Hematopoietic multipotent progenitor cell treated with erythropoietin and hydrocortisone succinate and interleukin-3 and kit ligand, for 6 days (in vitro differentiated cells): ENCODE measurements around the gene KAT6B.
"Not testable (repeated sequence)": the region's sequence is repeated elsewhere in the genome, so short reads cannot be mapped to it uniquely, and the experiment has no call there.

ENCODE experiments used
- DNase-seq: peaks from one replicate; pipeline ENCODE4 v3.0.0-alpha.2; 2015

KAT6B gene

DNA sequence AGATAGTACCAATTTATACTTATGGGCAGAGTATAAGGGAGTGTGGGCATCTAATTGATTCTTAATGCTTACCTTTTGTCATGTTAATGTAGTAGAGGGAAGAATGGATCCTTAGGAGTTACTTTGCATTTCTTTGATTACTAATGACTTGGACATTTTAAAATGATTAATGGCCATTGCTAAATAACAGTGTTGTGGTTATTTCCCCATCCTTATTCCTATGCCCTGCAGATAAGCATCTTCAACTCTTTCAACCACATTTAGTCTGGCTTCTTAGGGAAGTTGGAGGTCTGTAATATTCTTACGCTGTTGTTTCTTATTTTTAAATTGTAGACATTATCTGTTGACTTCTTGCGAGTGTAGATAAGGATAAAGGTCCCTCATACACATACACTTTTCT is 37.2 kb downstream of the KAT6B start:
- peak; percentile 55 for DNase-seq

DNA sequence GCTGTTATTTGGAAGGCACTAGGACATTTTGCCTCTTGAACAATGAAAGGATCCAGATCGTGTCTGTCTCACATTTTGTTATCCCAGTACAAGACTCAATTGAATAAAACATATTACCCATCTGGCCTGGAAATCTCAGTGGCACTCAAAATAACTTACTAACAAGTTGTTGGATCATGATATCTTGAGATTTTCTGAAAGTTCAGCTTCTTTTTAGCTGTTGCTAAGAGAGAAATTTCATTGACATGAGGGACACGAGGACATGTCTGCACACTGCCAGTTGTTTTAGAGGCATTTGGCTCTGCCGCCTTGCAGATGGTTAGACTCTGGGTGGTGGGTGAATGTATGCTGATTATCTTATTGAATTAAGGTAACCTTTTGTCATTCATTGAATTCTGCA is 41.0 kb downstream of the KAT6B start:
- no peak for DNase-seq

DNA sequence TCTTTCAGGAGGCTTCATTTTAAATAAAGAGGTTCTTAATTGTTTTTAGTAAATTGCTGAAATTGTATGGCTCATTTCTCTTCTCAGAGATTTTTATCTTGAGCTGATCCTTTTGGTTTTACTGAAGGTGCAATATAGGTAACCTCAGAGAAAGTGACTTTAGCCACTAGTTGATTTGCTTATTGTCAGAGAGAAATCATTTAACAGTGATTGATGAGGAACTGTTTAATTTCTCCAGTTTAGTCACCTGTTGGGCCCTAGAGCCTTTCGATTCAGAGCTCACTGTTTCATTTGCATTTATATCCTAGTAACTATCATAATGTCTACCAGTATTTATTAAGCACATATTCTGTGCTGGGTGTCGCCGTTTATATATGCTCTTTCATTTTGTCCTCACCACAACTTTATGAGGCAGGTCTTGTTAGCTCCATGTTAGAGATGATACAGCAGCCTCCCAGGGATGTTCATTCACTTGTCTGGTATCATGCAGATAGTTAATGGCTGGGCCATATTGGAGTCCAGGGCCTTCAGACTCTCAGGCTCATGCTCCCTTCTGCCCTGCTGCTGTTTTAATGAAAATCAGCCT is 42.1 kb downstream of the KAT6B start:
- DNase-seq, result no peak

DNA sequence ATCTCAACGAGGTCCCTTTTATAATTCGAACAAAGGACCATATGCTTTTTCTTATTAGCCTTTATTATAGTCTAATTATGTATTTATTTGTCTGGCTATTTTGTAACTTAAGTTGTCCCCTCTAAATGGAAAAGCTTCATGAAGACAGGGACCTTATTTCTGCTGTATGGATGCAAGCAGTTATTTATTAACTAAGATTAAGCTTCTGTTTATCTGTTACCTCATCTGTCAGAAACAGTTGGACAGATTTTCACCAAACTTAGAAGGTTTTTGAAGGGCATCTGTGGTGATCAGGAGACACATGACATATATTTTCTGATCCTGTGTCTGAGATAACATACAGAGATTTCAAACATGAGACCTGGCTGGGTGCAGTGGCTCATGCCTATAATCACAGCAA is 43.2 kb downstream of the KAT6B start:
- DNase-seq, result no peak

DNA sequence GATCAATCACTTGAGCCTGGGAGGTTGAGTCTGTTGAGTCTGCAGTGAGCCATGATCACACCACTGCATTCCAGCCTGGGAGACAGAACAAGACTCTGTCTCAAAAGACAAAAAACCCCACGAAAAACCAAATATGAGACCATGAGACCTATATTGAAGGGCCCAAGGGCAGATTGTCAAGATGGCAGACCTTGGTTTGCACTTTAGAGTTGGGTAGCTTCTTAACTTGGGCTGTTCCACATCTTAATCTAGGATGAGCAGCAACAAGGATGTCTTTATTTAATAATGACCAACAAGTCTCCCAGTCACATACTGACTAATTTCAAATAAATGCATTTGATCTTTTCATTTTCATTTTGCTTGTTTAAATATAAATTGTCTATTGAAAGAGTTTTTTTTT is 43.8 kb downstream of the KAT6B start:
- no peak for DNase-seq

DNA sequence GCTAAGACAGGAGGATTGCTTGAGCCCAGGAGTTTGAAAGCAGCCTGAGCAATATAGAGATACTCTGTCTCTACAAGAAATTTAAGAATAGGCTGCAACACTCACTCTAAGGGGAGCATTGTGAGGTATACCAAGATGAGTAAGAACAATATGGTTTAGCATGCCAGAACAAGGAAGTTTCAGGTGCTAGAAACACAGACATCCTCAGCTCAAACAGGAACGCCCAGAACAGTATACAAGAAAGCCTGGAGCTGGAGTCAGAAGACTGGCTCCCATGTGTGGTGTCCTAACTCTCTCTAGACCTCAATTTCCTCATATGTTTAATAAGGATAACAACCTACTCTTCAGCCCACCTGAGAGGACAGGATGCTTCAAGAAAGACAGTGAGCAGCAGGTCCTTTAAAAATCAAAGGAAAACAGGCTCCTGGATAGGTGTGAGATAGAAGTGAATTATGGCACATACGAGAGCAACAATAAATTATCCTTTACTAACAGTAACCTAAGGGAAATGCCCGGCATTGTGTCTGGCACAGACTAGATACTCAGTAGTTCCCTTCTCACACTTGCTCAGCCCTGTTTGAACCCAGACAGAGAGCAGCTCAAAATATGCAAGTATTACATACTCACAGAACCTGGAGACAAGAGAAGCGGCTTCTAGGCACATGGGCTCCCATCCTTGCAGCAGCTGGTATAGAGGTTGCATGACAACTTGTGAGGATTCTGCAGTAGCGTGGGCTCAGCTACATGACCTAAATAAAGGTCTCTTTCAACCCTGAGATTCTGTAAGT is 45.4 kb downstream of the KAT6B start:
- DNase-seq, result peak; percentile 21

DNA sequence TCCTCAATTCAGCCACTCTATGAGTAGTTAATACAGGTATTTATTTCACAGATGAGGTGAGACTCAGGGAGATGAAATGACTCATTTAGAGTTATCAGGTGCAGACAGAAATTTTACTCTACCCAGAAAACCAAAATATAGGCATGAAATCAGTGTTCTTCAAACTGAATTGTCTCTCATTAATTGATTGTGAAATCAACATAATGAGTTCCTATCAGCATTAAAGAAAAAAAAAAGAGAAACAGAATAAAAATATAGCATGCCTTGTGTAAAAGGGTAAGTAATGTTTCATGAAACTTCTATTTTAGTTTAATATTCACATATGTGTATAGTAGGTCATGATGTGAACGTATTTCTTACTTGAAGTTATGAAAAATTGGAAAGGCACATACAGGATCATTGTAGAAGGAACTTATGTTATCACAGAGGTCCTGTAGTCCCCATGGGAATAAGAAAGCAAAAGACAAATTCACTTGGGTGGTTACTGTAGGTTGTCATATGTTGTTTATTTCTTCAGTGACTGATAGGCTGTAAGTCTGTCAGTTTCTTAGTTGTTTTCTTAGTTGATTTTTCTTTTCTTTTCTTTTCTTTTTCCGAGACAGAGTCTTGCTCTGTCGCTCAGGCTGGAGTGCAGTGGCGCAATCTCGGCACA is 47.5 kb downstream of the KAT6B start:
- DNase-seq, result no peak

DNA sequence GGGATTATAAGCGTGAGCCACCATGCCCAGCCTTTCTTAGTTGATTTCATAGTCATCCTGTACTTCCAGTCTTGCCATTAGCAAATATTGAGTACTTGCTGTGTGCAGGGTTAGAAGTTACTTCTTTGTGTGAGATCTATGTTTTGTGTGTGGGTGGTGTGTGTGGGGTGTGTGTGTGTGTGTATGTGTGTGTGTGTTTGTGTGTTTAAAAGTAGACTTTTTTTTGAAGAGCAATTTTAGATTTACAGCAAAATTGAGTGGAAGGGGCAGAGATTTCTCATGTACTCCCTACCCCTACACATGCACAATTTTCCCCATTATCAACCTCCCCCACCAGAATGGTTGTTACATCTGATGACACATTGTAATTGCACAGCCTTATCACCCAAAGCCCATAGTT is 48.2 kb downstream of the KAT6B start:
- DNase-seq, result no peak

DNA sequence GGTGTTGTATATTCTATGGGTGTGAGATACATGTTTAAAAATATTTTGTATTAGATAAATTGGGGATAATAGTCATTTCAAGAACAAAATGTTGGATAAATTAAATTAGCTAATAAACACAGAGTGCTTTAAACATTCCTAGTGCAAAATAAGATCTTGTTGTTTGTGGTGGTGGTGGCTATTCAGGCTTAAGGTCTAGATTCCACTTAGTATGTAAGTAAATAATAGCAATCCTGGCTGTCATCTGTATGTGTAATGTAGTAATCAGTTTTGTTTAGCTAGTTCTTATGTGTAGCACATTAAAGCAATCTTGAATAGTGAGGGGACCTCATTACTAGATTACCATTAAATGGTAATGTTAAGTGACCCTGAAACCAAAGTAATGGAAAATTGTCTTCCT is 48.7 kb downstream of the KAT6B start:
- no peak for DNase-seq

DNA sequence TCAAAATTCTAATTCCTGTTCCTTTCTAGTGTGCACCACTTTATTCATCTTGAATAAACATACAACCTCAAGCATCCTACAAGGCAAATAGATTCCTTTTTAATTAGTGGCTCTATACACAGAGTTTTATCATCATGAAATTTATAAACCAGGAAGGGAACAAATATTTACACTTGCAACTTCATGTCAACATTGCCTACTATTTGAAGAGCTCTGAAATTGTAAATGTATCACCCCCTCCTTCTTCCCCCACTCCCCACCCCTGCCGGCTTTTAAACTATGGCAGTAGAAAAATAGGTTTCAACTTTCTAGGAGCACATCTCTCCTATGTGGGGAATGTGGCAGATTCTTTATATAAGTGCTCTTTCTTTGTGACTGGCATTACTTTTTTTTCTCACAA is 49.6 kb downstream of the KAT6B start:
- no peak for DNase-seq

DNA sequence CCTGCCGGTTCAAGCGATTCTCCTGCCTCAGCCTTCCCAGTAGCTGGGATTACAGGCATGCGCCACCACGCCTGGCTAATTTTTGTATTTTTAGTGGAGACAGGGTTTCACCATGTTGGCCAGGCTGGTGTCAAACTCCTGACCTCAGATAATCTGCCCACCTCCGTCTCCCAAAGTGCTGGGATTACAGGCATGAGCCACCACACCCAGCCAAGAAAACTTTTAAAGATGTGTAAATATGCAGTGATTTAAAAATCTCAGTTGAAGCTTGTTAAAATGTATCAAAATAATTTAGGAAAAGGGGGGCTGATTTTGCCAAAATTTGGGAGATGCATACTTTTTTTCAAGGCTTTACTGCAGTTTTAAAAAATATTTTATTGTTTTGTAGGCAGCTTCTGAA is 50.7 kb downstream of the KAT6B start:
- not testable (repeated sequence) for DNase-seq

DNA sequence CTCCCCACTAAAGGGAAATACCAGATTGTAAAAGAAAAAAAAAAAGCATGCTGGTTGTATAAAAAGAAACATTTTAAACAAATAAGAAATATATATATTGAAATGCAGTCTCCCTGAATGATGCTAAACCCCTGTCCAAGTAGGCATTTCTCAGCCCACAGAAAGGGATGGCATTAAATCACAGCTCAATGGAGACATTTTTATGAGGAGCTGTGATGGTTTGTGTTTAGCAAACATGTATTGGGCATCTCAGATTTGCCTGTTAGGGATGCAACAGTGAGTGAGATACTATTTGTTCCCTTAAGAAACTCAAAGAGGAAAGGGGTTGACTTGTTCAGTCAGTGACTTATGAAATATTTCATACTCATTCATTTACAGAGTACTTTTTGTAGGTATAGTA is 51.5 kb downstream of the KAT6B start:
- no peak for DNase-seq

DNA sequence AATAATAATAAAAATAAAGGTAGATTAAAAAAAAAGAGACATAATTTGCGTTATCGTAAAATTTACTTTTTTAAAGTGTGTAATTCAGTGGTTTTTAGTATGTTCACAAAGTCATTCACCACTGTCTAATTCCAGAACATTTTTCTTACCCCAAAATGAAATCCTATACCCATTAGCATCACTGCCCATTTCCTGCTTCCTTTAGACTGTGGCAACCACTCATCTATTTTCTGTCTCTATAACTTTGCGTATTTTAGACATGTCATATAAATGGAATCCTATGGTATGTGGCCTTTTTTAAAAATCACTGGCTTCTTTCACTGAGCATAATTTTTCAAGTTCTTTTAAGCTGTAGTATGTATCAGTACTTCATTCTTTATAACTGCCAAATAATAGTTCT is 53.6 kb downstream of the KAT6B start:
- DNase-seq, result no peak

DNA sequence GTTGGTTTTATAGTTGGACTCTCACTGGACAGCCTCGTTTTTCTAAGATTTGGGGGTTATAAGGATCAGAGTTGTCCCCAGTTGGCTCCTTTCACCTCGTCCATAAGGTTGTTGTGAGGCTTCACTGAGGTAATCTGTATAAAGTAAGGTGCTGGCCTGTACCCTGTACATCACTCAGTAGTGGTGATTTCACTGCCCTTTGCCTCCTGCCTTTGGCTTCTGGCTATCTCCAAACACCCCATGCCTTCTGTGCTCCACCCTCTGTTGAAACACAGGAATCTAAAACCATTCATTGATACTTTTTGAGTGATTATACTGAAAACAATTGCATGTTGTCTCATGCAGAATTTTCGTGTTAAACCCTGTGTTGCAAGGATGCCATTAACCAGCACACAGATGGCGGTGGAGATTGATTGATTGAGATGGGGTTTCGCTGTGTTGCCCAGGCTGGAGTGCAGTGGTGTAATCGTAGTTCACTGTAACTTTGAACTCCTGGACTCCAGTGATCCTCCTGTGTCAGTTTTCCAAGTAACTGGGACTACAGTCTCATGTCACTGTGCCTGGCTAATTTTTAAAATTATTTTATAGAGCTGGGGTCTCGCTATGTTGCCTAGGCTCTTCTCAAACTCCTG is 55.0 kb downstream of the KAT6B start:
- DNase-seq, result no peak

DNA sequence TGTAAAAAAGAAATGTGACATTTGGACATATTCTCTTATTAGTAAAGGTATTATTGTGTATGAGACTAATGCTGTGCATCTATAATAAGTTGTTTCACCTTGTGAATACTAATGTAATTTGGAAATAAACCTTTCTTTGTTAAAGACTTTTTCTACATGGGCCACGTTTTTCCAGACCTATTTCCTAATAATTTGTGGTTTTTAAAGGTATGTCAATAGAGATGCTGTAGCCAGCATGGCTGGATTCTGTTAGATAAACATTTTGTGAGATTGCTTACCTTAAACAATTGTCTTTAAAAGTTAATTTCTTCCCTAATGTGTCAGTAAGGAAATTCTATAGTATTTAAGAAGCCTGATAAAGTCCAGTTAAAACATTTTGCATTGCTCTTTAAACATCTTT is 56.0 kb downstream of the KAT6B start:
- no peak for DNase-seq

DNA sequence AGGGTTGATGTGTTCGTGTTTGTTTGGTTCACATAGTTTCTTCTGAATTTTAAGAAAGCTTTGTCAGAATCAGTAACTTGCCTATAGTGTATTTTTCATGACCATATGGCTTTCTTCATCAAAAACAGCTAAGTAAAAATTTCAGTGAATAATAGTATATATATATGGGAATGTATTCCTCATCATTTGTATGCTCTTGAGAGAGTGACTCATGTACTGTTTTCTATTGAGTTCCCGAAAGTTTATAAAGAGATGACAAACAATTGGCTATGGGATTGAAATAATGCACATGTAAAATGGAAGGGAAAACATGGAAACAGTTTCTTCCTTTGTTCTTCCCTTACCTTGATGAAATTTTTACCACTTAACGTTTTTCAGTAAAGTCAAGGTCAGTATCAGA is 56.4 kb downstream of the KAT6B start:
- DNase-seq, result no peak

DNA sequence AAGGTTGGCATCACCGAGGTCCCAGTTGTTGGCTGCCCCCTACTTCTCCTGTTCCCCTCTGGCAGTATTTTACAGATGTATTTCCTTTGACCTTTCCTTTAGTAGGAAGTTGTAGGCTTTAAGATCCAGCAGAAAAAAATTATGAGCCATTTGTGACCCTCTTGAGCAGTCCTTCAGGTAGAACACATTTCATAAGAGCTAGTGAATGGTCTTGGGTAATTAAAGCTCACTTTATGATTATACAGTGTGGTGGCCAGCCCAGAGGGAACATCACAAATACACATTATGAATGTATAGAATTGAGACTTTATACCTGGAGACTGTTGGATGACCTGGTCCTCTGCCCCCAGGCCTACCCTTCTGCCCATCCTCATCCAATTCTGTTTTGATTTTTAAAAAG is 57.0 kb downstream of the KAT6B start:
- no peak for DNase-seq

DNA sequence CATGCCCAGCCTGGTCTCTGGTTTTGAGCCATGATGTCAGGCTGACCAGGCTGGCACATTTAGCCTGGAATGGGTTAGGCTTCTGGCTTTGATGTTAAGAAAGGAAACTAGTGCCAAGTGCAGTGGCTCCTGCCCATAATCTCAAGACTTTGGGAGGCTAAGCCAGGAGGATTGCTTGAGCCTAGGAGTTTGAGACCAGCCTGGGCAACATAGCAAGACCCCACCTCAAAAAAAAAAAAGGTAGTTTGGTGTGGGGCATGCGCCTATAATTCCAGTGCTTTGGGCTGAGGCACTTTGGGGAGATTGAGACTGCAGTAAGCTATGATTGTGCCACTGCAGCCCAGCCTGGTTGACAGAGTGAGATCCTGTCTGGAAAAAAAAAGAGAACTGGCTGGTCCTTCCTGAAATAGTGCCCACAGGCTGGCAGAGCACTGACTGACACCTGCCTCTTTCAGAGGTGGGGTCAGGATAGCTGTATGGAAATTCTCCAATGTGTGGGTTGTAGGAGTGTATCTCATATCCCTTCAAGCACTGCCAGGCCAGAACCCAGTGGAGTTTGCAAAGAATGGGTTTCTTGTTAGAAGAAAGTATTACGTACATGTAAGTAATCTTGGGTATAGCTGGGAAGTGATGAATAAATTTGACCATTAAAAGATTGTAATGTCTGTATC is 61.3 kb downstream of the KAT6B start:
- no peak for DNase-seq

DNA sequence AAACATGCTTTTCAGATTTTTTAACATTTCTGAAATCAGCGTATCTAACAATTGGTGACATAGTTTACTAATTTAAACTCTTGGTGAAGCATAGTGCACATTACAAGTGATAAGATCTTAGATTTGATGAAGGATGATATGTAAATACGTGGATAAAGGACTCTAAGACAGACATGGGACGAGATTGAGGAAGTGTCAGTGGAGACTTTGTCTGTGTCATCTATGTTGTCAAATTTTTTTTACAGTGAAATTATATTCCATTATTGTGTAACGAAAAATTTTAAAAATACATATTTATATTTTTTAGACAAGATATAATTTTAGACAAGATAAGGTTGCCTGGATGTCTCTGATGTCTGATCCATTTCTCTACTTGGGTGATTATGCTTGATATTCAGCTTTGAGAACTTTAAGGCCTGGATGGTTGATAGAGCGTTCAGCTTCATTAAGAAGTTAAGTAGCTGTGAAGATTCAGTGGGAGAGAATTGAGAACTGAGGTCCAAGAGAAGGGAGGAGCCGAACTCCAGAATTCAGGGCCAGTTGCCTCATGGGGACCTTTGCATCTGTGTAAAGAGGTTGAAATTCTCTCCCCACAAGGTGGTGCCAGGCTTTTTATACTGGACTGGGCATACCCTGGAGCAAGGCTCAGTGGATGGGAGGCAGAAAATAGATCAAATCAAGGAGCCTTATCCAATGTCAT is 62.7 kb downstream of the KAT6B start:
- peak; percentile 25 for DNase-seq

DNA sequence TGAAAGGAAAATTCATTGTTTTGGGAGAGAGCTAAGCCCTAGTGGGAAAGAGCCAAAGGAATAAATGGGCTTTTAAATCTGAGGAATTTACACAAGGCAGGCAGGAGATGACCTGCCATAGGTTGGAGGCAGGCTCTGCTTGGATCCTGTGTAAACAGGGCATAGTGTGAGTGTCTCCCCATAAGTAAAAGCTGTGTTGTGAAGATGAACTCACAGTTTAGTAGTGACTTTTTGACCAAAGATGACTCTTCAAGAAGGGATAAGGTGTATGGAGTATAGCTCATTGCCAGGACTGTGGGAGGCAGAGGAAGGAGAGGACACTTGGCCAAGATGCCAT is 63.2 kb downstream of the KAT6B start:
- DNase-seq, result no peak

DNA sequence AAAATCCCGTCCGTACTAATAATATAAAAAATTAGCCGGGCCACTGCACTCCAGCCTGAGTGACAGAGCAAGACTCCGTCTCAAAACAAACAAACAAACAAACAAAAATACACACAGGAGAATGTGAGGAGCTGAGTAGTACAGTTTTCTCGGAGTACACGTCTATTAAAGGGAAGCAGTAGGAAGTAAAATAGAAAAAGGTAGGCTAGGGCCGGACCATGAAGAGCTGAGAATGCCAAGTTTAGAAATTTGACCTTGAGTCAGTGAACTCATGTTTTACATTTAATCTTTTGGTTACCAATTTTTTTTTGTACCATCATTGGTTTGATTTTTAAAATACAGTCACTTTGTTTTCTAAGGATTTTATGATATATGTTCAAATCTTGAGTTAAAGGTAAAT is 64.1 kb downstream of the KAT6B start:
- DNase-seq, result no peak

DNA sequence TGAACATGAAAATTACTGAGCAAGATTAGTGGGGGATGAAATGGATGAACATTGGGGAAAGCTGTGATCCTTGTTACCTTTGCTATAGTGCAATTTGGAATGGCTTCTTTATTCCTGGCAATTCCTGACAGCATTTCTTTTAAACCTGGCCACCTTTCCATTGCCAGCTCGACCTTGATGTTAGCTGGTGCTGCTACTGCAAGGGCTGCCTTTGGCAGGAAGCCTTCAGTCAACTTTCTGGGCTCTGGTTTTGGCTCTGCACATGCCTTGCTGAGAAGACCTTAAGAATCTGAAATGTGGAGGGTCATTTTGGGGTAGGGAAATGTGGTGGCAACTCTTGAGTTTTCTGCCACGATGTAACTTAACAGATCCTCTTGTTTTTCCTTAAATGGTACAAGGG is 64.7 kb downstream of the KAT6B start:
- DNase-seq, result no peak

DNA sequence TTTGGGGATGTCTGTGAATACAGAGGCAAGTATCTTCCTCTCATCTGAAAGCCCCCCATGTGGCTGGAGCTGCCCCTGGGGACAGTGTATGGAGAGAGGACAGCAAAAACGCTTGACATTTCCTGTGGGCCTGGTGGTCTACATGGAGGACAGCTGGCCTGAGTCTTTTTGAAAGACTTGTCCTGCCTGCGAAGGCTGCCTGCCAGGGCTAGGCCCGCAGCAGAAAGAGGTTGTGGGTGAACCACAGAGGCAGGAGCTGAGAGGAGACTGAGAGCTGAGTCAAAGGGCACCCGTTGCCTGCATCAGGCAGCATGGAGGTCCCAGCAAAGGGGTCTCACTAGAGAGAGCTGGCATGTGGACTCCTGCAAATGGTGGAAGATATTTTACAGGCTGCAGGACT is 66.4 kb downstream of the KAT6B start:
- no peak for DNase-seq
